MM.1S (cell line): ENCODE data around the gene IMPA2.

ENCODE experiments used
- DNase-seq: peaks from one replicate; pipeline ENCODE4 v3.0.0-alpha.2; 2015
- H2AFZ ChIP-seq: fragments of 300-600 bp; sonication (generic); 2 replicates; pipeline ENCODE4 v1.6.0; 2016; ENCODE audit warnings: antibody characterized with exemption, low read length
- H3F3A ChIP-seq: fragments of 300-600 bp; sonication (generic); 2 replicates; pipeline ENCODE4 v1.6.1; 2016; ENCODE audit warnings: mild to moderate bottlenecking, antibody characterized with exemption, low read length, moderate library complexity, mixed read lengths; ENCODE audit not compliant: insufficient read depth
- H3K27ac ChIP-seq: fragments of 300-600 bp; sonication (generic); 2 replicates; pipeline ENCODE4 v1.5.1; 2016; ENCODE audit warnings: mild to moderate bottlenecking, low read length
- H3K27me3 ChIP-seq: fragments of 300-600 bp; sonication (generic); replicated peaks from 2 replicates; pipeline ENCODE4 v1.6.0; 2016; ENCODE audit warnings: low read length; ENCODE audit not compliant: insufficient read depth
- H3K36me3 ChIP-seq: fragments of 300-600 bp; sonication (generic); replicated peaks from 2 replicates; pipeline ENCODE4 v1.6.1; 2016; ENCODE audit warnings: mild to moderate bottlenecking, low read length, mixed read lengths; ENCODE audit not compliant: insufficient read depth
- H3K4me1 ChIP-seq: fragments of 300-600 bp; sonication (generic); 2 replicates; pipeline ENCODE4 v1.6.1; 2016; ENCODE audit warnings: low read length, mixed read lengths
- H3K4me2 ChIP-seq: fragments of 300-600 bp; sonication (generic); 2 replicates; pipeline ENCODE4 v1.6.0; 2016; ENCODE audit warnings: low read depth, low read length
- H3K4me3 ChIP-seq: fragments of 300-600 bp; sonication (generic); 2 replicates; pipeline ENCODE4 v1.5.1; 2016; ENCODE audit warnings: low read length, mixed read lengths
- H3K79me2 ChIP-seq: fragments of 300-600 bp; sonication (generic); 2 replicates; pipeline ENCODE4 v1.6.1; 2016; ENCODE audit warnings: mixed run types, low read length, mixed read lengths
- H3K9ac ChIP-seq: fragments of 300-600 bp; sonication (generic); 2 replicates; pipeline ENCODE4 v1.6.1; 2016; ENCODE audit warnings: low read length, mixed read lengths
- H3K9me2 ChIP-seq: fragments of 300-600 bp; sonication (generic); replicated peaks from 2 replicates; pipeline ENCODE4 v1.6.1; 2016; ENCODE audit warnings: mild to moderate bottlenecking, low read length, mixed read lengths; ENCODE audit not compliant: insufficient read depth
- H3K9me3 ChIP-seq: fragments of 300-600 bp; sonication (generic); replicated peaks from 2 replicates; pipeline ENCODE4 v1.6.1; 2016; ENCODE audit warnings: mild to moderate bottlenecking, low read length, mixed read lengths; ENCODE audit not compliant: insufficient read depth
- H4K20me1 ChIP-seq: fragments of 300-600 bp; sonication (generic); 2 replicates; pipeline ENCODE4 v1.6.1; 2016; ENCODE audit warnings: mild to moderate bottlenecking, low read length, moderate library complexity, mixed read lengths; ENCODE audit not compliant: insufficient read depth
- EZH2 ChIP-seq: fragments of 300-600 bp; sonication (generic); optimal IDR thresholded peaks from 2 replicates; pipeline ENCODE3; 2017; ENCODE audit warnings: low read depth, mild to moderate bottlenecking, antibody characterized with exemption, low read length, mixed read lengths
- EZH2phosphoT487 ChIP-seq: fragments of 300-600 bp; sonication (generic); IDR thresholded peaks from 2 replicates; pipeline ENCODE4 v1.6.1; 2018; ENCODE audit warnings: antibody characterized with exemption, low read length
- TF ChIP-seq, protein P1 (sequence below): fragments of 300-600 bp; sonication (generic); IDR thresholded peaks from 2 replicates; pipeline ENCODE4 v1.5.1; 2016; ENCODE audit warnings: antibody characterized with exemption, low read length, mixed read lengths

Gene IMPA2

DNA sequence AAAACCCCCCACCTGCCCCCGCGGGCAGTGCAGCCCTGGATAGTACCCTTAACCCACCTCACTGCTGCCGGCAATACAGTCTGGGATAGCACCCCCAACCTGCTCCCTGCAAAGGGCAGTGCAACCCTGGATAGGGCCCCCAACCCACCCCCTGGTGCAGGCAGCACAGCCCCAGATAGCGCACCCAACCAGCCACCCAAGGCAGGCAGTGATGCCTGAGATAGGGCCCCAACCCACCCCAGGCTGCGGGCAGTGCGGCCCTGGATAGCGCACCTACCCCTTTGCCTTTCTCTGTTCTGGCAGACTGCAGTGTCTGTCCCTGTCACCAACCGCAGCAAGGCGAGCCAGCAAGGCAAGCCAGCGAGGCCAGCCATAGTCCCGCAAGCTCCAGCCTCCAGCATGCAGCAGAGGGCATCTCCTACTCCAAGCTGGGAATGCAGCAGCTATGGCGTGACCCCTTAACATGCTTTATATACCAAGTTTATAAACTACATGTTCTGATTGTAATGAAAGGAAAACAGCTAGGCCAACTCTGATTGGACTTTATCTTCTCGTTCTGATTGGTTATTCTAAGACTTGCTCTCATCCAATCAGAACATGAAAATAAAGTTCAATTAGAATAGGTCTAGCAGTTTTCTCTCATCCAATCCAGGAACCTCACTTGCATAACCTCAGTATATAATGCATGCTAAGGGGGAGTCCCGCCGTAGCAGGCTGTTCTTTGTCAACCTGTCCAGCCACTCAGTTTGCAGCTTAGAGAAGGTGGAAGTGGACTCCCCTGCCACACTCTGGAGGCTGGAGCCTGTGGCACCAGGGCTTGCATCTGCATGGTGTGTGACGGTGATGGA is 78.3 kb downstream of the IMPA2 start:
- Histone ChIP-seq H3K4me1 (no peaks in the 10 kb centered on the region), H2AFZ (no peak overlapping the region), H3K79me2 (no peaks in the 10 kb centered on the region), H3K36me3 (no peaks in the 10 kb centered on the region), H3K9me3 (no peaks in the 10 kb centered on the region), H3F3A (no peaks in the 10 kb centered on the region), H3K4me3 (no peak overlapping the region), H3K27me3 (no peaks in the 10 kb centered on the region), H3K4me2 (no peak overlapping the region), H4K20me1 (no peaks in the 10 kb centered on the region), H3K27ac (no peak overlapping the region), H3K9ac (no peak overlapping the region), H3K9me2 (no peaks in the 10 kb centered on the region)
- no peak for TF ChIP-seq EZH2phosphoT487
- TF ChIP-seq, protein P1, sequence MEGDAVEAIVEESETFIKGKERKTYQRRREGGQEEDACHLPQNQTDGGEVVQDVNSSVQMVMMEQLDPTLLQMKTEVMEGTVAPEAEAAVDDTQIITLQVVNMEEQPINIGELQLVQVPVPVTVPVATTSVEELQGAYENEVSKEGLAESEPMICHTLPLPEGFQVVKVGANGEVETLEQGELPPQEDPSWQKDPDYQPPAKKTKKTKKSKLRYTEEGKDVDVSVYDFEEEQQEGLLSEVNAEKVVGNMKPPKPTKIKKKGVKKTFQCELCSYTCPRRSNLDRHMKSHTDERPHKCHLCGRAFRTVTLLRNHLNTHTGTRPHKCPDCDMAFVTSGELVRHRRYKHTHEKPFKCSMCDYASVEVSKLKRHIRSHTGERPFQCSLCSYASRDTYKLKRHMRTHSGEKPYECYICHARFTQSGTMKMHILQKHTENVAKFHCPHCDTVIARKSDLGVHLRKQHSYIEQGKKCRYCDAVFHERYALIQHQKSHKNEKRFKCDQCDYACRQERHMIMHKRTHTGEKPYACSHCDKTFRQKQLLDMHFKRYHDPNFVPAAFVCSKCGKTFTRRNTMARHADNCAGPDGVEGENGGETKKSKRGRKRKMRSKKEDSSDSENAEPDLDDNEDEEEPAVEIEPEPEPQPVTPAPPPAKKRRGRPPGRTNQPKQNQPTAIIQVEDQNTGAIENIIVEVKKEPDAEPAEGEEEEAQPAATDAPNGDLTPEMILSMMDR: no peak
- TF ChIP-seq EZH2: no peak
- DNase-seq: no peak

DNA sequence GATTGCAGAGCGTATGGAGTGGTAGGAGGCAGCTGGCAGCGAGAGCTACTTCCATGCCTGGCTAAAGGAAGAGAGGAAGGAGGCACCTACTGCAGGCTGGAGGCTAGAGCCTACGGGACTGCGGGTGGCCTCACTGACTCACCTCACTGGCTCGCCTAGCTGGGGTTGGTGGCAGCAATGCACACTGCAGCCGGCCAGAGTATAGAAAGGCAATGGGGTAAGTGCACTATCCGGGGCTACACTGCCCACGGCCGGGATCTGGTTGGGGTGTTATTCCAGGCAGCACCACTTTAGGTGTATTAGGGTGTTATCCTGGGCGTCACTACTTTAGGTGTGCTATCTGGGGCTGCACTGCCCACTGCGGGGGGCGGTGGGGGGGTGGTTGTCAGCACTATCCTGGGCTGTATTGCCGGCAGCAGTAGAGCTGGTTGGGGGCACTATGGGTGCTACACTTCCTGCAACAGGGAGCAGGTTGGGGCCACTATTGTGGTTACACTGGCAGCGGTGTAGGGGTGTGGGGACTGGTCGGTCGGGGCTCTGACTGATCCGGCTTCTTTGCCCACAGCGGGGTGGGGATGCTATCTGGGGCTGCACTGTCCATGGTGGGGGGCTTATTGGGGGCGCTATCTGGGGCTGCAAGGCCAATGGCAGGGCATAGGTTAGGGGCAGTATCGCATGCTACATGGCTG is 79.0 kb downstream of the IMPA2 start:
- Histone ChIP-seq H3K4me3 (no peak overlapping the region), H3K27me3 (no peaks in the 10 kb centered on the region), H3K4me2 (no peak overlapping the region), H3K9ac (no peak overlapping the region), H2AFZ (no peak overlapping the region), H3F3A (no peaks in the 10 kb centered on the region), H3K9me2 (no peaks in the 10 kb centered on the region), H3K79me2 (no peaks in the 10 kb centered on the region), H3K9me3 (no peaks in the 10 kb centered on the region), H3K27ac (no peak overlapping the region), H4K20me1 (no peaks in the 10 kb centered on the region), H3K36me3 (no peaks in the 10 kb centered on the region), H3K4me1 (no peaks in the 10 kb centered on the region)
- TF ChIP-seq, protein P1: no peak
- TF ChIP-seq EZH2 (no peak), EZH2phosphoT487 (no peak)
- DNase-seq: no peak

DNA sequence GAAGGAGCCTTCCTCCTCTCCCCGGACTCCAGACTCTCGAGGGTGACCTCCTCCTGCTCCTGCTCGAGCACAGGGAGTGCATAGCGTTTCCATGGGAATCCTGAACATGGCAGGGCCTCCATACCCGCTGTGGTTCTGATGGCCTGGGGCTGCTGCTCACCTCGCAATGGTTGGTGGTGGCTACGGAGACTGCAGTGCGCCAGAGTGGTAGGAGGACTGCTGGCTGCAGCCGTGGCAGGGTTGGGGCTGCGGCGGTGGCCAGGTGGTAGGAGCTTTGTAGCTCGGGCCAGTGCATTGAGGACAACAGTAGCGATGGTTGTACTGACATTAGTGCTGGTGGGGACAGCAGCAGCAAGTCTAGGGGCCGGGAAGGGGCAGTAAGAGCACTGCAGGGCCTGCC is 80.4 kb downstream of the IMPA2 start:
- no peaks in the 10 kb centered on the region for H3F3A ChIP-seq
- H3K4me2 ChIP-seq: no peak overlapping the region

More for the DNA sequence above, 80.4 kb downstream of the IMPA2 start:
- H3K27me3 ChIP-seq: no peaks in the 10 kb centered on the region
- H3K36me3 ChIP-seq: no peaks in the 10 kb centered on the region
- H3K27ac ChIP-seq: no peak overlapping the region
- H3K4me3 ChIP-seq: no peak overlapping the region
- H3K79me2 ChIP-seq: no peaks in the 10 kb centered on the region
- no peak overlapping the region for H2AFZ ChIP-seq
- no peaks in the 10 kb centered on the region for H4K20me1 ChIP-seq
- TF ChIP-seq, protein P1: no peak
- H3K9ac ChIP-seq: no peak overlapping the region
- no peaks in the 10 kb centered on the region for H3K4me1 ChIP-seq
- no peaks in the 10 kb centered on the region for H3K9me3 ChIP-seq
- H3K9me2 ChIP-seq: no peaks in the 10 kb centered on the region
- DNase-seq: no peak
